Measurements from ENCODE around the gene TSC22D4.

The TSC22D4 gene

GRCh38 chr7:100426516-100426915, 52.5 kb downstream of the TSC22D4 start:
- DNase-seq, result no peak

DNA sequence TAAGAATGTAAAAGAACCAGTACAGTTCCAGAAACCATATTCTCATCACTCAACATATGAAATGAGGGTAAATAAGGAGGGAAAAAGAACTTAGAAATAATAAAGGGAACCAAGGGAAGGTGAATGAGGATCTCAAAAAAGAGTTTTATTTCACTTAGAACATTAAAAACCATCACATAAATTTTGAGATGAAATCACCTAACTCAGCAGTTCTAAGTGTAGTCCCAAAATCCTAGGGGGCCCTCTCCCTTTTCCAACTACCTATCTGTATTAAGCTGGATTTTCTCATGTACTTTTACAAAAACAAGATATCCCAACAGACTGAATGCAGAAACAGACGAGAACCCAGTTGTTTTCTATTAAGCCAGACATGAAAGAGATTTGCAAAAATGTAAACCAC, 53.7 kb downstream of the TSC22D4 start:
- no peak for DNase-seq

- no peak for DNase-seq
Measured at GRCh38 chr7:100423315-100423714, 55.7 kb downstream of the TSC22D4 start.

DNA sequence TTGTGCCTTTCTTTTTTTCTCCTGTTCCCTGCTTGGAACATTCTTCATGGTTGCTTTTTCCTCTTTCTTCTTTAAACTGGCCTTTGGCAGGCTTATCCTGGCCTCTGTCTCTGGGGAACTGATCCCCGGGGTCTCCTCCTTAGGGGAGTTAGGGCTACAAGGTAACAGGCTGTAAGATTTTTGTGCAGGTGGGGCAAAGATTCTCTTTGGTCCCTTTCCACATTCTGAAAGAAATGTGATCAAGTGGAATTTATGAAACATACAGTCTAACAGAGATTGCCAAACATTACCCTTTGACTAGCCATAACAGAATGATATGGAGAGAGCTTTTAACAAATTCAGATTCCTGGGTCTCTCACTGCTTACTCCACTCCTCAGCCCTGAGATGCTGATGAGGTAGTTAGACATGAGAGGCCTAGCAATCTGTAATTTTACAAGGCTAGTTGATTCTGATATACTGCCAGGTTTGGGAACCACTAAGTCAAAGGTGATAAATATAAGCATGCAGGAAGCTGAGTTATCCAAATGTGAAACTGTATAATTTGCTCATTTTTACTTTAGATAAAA, 59.3 kb downstream of the TSC22D4 start:
- DNase-seq, result no peak

DNA sequence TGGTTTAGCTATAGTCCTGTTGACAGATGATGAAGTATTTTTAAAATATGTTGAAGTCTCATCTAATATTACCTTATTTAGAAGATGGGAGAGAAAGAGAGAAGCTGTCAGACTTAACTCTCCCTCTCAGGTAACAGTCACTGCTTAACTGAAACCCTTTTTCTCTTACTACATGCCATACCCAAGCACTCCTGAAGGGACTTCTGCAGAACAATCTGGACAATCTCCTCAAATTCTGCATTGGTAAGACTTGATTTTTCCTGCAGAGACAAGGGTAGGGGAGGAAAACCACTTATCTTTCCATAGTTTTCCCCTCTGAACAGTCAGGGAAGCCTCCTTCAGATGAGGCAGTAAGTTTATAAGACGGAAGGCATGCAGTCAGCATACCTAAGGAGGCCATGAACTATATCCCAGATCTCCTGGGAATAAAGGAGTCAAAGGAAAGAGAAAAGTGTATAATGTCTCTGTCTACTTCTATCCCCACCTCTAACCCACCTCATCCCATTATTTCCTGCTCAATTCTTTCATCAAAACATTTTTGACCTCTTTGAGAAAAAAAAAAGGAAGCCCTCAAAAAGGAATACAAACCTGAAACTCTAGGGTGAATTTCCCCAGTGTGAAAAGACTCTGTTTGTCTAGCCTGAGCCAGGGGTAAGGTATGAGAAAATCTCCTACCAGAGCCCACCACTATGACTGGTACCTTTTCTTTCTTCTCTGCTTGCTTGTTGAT, 59.9 kb downstream of the TSC22D4 start:
- no peak for DNase-seq
